Uterus (tissue), 2 donors: ENCODE results near the gene FOXP4.

Experiments used
- CTCF ChIP-seq, 4 experiments: fragments of 200-600 bp in 2 of 4; fragments of 450-650 bp in 2 of 4; sonication (generic) in 2 of 4; IDR thresholded peaks; one replicate each; pipeline ENCODE4 v1.5.1; 2016 to 2019; ENCODE audit warnings: antibody characterized with exemption in 4 of 4, mild to moderate bottlenecking in 2 of 4, moderate library complexity in 1 of 4
- POLR2A ChIP-seq, 2 donors: fragments of 450-650 bp; IDR thresholded peaks; one replicate each; pipeline ENCODE4 v1.6.1; 2016; ENCODE audit warnings: antibody characterized with exemption in 2 of 2, mild to moderate bottlenecking in 1 of 2, moderate library complexity in 1 of 2

GRCh38 chr6:41622206-41622988 lies 76.2 kb downstream of the FOXP4 start:
- no peak for TF ChIP-seq CTCF (IDR thresholded peaks at IDR 0.05)
- no peak for TF ChIP-seq POLR2A (IDR thresholded peaks at IDR 0.05)
